Placental pericyte (primary cell): ENCODE results near the gene UGT1A5. TPM values are rescaled to one million over a fixed set of nuclear protein-coding genes. Genes with fewer than 3 reads are reported as not detected.

Experiments used
- total RNA-seq: library from RNA; depleted of rRNA; stranded (reverse); fragments of >200 nt; gene quantifications from 2 replicates; pipeline ENCODE4 v1.2.3, GENCODE V29; 2012

Gene UGT1A5
- not detected in 2 replicates for total RNA-seq

DNA sequence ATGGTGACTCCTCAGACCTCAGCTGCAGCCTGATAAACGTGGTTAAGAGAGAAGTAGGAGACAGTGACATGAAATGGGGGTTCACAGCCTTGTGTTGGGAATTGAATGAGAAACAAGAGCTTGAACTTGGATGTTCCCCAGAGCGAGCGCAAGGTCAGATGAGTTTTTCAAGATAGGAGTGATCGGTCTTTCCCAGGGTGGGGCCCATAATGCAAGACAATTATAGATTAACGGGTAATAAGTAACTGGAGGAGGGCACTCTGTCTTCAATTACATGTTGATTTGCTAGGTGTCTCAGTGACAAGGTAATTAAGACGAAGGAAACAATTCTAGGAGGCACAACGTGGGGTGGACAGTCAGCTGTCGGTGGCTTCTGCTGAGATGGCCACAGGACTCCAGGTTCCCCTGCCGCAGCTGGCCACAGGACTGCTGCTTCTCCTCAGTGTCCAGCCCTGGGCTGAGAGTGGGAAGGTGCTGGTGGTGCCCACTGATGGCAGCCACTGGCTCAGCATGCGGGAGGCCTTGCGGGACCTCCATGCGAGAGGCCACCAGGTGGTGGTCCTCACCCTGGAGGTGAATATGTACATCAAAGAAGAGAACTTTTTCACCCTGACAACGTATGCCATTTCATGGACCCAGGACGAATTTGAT lies at the start of gene UGT1A5:
Gene UGT1A5, plus strand, starts transcription at position 297 of the 651 bp plus-strand sequence. Its CDS starts 85 bp downstream, at position 382.

DNA sequence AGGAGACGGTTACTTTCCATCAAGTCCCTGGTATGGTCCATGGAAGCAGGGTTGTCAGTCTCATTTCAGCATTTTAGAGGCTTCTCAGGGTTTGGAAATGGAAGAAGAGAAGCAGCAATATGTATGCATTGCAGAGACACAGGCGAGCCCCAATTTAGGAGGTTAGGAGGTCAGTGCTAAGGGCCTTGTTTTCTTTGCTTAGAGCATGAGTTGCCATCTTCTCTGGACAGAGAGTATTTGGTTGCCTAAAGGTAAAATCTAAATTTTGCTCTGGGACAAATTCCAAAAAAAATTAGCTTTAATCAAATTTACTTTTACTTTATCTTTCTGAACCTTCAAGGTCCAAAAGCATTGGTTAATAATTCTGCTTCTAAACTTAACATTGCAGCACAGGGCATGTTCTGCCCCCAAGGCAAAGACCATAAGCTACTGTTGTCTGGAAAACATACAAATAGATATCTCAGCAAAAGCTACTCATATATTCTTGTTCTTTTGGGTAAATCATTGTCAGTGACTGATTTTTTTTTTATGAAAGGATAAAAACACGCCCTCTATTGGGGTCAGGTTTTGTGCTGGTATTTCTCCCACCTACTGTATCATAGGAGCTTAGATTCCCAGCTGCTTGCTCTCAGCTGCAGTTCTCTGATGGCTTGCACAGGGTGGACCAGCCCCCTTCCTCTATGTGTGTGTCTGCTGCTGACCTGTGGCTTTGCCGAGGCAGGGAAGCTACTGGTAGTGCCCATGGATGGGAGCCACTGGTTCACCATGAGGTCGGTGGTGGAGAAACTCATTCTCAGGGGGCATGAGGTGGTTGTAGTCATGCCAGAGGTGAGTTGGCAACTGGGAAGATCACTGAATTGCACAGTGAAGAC lies 41.2 kb upstream of the UGT1A5 start, which contains the start of gene UGT1A9:
Gene UGT1A9, plus strand, starts transcription at position 609 of the 872 bp plus-strand sequence. Its CDS starts 37 bp downstream, at position 646.

DNA sequence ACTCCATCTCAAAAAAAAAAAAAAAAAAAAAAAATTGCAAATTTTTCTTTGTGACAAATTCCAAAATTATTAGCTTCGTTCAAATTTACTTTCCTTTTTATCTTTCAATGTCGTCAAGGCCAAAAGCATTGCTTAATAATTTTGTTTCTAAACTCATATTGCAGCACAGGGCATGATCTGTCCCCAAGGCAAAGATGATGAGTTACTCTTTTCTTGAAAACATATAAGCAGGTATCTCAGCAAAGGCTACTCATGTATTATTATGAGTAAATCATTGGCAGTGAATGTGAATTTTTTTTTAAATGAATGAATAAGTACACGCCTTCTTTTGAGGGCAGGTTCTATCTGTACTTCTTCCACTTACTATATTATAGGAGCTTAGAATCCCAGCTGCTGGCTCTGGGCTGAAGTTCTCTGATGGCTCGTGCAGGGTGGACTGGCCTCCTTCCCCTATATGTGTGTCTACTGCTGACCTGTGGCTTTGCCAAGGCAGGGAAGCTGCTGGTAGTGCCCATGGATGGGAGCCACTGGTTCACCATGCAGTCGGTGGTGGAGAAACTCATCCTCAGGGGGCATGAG lies 31.1 kb upstream of the UGT1A5 start, which contains the start of gene UGT1A7:
Gene UGT1A7, plus strand, starts transcription at position 381 of the 579 bp plus-strand sequence. Its CDS starts 37 bp downstream, at position 418.

DNA sequence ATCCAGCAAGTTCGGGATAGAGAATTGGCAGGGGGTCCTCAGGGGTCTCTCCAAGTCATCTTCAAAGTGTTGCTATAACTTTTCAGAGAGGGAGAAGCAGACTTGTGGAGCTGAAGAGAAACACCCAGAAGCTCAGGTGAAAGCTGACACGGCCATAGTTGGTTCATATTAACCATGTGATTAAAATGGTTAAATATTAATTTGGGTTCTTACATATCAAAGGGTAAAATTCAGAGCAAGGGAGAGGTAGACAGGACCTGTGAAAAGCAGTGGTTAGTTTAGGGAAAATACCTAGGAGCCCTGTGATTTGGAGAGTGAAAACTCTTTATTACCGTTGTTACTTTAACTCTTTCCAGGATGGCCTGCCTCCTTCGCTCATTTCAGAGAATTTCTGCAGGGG lies 20.1 kb upstream of the UGT1A5 start, which contains the start of gene UGT1A6:
Gene UGT1A6, plus strand, starts transcription at position 243 of the 400 bp plus-strand sequence. Its CDS starts 115 bp downstream, at position 358.

DNA sequence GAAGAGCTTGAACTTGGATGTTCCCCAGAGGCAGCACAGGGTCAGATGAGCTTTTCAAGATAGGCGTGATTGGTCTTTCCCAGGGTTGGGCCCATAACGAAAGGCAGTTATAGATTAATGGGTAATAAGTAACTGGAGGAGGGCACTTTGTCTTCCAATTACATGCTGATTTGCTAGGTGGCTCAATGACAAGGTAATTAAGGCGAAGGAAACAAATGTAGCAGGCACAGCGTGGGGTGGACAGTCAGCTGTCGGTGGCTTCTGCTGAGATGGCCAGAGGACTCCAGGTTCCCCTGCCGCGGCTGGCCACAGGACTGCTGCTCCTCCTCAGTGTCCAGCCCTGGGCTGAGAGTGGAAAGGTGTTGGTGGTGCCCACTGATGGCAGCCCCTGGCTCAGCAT lies 5.8 kb downstream of the UGT1A5 start, which contains the start of gene UGT1A4:
Gene UGT1A4, plus strand, starts transcription at position 185 of the 400 bp plus-strand sequence. Its CDS starts 85 bp downstream, at position 270.

DNA sequence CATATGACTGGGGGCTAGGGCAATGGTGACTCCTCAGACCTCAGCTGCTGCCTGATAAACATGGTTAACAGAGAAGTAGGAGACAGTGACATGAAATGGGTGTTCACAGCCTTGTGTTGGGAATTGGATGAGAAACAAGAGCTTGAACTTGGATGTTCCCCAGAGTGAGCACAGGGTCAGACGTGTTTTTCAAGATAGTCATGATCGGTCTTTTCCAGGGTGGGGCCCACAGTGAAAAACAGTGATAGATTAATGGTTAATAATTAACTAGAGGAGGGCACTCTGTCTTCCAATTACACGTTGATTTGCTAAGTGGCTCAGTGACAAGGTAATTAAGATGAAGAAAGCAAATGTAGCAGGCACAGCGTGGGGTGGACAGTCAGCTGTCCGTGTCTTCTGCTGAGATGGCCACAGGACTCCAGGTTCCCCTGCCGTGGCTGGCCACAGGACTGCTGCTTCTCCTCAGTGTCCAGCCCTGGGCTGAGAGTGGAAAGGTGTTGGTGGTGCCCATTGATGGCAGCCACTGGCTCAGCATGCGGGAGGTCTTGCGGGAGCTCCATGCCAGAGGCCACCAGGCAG lies 16.1 kb downstream of the UGT1A5 start, which contains the start of gene UGT1A3:
Gene UGT1A3, plus strand, starts transcription at position 320 of the 579 bp plus-strand sequence. Its CDS starts 85 bp downstream, at position 405.

DNA sequence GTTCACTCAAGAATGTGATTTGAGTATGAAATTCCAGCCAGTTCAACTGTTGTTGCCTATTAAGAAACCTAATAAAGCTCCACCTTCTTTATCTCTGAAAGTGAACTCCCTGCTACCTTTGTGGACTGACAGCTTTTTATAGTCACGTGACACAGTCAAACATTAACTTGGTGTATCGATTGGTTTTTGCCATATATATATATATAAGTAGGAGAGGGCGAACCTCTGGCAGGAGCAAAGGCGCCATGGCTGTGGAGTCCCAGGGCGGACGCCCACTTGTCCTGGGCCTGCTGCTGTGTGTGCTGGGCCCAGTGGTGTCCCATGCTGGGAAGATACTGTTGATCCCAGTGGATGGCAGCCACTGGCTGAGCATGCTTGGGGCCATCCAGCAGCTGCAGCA lies 47.3 kb downstream of the UGT1A5 start, which contains the start of gene UGT1A1:
Gene UGT1A1, plus strand, starts transcription at position 228 of the 400 bp plus-strand sequence. Its CDS starts 18 bp downstream, at position 246.

DNA sequence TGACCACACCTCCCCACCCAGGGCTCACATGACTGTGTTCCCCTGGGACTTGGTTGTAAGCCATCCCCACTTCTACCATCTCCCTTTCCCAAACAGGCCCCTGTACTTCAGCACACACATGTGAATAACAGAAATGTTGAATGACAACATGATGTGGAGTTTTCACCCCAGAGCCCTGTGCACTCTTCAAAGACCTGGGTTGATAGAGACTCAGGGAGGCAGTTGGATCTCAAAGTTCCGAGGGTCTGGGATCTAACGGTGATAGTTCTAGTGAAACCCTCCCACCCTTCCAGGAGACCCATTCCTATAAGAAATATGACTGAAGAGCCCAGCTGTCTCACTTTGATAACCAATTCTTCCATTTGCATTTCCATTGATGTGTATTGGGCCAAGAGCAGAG lies 65.3 kb downstream of the UGT1A5 start, which contains the start of gene MROH2A:
Gene MROH2A, plus strand, starts transcription at position 301 of the 400 bp plus-strand sequence. CDS start 1,029 bp downstream, outside the sequence.

Other genes starting within 250 kb of the UGT1A5 start
- 29.3 and 37.9 TPM in 2 replicates for gene USP40, start 146.1 kb upstream of the UGT1A5 start, total RNA-seq
- gene UGT1A8, start 95.3 kb upstream of the UGT1A5 start, total RNA-seq: not detected in 2 replicates
- 0.22 TPM in 1 of 2 replicates, not detected in the other for gene UGT1A10, start 76.5 kb upstream of the UGT1A5 start, total RNA-seq
- gene UGT1A9, start 41.0 kb upstream of the UGT1A5 start, total RNA-seq: not detected in 2 replicates
- gene UGT1A7, start 31.0 kb upstream of the UGT1A5 start, total RNA-seq: not detected in 2 replicates
- not detected in 2 replicates for gene UGT1A6, start 20.0 kb upstream of the UGT1A5 start, total RNA-seq
- not detected in 2 replicates for gene UGT1A4, start 5.8 kb downstream of the UGT1A5 start, total RNA-seq
- gene UGT1A3, start 16.1 kb downstream of the UGT1A5 start, total RNA-seq: not detected in 2 replicates
- not detected in 2 replicates for gene UGT1A1, start 47.4 kb downstream of the UGT1A5 start, total RNA-seq
- not detected in 2 replicates for gene MROH2A, start 65.4 kb downstream of the UGT1A5 start, total RNA-seq
- 3.3 and 56.3 TPM in 2 replicates for gene HJURP, start 141.6 kb downstream of the UGT1A5 start, total RNA-seq
- gene TRPM8, start 204.5 kb downstream of the UGT1A5 start, total RNA-seq: 0.14 TPM in 1 of 2 replicates, not detected in the other